Left hindlimb (tissue), 1 donor: ENCODE measurements around the gene PPP2R5D.

Source experiments
- DNase-seq: peaks from one replicate; pipeline ENCODE4 v3.0.0-alpha.2; 2018

The PPP2R5D gene

DNA sequence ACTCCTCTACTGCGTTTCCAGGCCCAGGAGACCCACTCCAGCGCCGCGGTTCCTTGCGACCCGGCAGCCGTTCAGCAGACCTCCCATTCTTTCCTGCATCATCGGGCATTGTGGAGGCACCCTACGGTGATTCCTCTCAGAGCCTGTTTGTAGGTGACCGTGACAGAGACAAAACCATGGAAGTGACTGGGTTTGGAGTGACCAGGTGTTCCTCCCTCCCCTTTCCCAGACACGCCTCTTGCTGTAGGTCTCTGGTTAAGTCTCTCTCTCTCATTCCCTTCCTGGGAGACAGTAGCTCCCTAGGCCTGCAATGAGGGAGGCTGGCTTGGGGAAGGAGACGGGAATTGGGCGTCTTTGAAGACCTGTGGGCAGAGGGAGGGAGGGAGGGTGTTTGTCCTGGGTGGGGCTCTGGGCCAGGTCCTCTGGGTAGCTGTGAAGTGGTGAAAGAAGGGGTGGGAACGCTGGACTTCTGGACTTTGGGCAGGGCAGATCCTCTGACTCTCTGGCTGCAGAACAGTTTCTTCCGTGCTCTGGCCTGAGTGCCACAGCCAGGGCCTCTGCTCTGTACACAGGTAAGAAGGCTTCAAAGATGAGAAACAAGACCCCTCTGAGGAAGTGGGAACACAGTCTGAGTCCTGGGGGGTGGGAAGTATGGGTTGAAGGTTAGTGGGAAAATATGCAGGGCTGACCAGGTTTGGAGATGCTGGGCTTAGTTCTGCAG is 75.8 kb downstream of the PPP2R5D start:
- DNase-seq: no peak

DNA sequence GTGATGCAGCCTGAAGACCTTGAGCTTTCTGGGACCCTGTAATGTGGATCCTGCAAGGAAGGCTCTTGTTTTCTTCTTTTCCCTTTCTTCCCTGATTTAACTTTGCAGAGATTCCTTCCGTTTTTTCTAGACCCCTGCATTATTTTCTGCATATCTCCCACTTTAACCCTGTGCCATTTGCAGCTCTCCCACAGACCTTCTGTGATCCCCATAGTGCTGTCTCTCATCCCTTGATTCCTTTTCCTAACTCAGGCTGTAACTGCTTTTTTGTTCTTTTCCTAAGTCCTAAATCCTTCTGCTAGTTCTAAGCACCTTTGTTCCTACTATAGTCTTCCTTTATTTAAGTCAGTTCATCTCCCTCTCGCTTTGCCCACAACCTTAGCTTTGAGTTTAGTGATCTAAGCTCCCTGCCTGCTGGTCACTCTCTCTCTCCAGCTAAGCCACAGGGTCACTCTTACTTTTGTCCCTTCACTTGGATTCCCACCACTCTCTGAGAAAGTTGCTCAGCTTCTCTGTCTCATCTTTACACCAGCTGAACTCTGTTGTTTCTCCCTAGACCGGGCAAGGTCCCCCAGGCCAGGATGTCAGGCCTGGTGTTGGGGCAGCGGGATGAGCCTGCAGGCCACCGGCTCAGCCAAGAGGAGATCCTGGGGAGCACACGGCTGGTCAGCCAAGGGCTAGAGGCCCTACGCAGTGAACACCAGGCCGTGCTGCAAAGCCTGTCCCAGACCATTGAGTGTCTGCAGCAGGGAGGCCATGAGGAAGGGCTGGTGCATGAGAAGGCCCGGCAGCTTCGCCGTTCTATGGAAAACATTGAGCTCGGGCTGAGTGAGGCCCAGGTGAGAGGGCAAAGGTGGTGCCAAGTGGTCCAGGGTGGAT is 76.6 kb downstream of the PPP2R5D start:
- DNase-seq: no peak

DNA sequence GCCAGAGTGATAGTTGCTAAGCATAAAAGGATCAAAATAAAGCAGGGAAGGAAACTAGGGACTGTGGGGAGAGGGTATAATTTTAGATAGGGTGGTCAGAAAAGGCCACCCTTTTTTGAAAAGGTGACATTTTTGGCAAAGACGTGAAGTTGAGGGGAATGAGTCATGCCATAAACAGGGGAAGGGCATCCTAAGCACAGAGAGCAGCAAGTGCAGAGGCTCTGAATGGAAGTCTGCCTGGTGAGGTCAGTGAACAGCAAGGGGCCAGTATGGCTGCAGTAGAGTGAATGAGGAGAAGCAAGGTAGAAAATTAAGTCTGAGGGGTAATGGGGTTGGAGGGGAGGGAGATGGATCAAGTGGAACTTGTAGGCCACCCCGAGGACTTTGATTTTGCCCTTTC is 77.5 kb downstream of the PPP2R5D start:
- no peak for DNase-seq
